ENCODE measurements around the gene SPOP. TPM values are rescaled to one million over a fixed set of nuclear protein-coding genes. Genes with fewer than 3 reads are reported as not detected.

The SPOP gene
- total RNA-seq, 1 donor from 2014 or later = 189 TPM

GRCh38 chr17:49618028-49618611, 59.8 kb downstream of the SPOP start:
- H3K4me3 ChIP-seq = no peak overlapping the region
- H3K36me3 ChIP-seq = peaks cover 36 to 53% of the 10 kb centered on the region in 2 donors
- no peaks in the 10 kb centered on the region for H3K9me3 ChIP-seq
- TF ChIP-seq, protein P1, sequence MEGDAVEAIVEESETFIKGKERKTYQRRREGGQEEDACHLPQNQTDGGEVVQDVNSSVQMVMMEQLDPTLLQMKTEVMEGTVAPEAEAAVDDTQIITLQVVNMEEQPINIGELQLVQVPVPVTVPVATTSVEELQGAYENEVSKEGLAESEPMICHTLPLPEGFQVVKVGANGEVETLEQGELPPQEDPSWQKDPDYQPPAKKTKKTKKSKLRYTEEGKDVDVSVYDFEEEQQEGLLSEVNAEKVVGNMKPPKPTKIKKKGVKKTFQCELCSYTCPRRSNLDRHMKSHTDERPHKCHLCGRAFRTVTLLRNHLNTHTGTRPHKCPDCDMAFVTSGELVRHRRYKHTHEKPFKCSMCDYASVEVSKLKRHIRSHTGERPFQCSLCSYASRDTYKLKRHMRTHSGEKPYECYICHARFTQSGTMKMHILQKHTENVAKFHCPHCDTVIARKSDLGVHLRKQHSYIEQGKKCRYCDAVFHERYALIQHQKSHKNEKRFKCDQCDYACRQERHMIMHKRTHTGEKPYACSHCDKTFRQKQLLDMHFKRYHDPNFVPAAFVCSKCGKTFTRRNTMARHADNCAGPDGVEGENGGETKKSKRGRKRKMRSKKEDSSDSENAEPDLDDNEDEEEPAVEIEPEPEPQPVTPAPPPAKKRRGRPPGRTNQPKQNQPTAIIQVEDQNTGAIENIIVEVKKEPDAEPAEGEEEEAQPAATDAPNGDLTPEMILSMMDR (IDR thresholded peaks at IDR 0.05) = no peak
- intact Hi-C loops (cut with DNase I) = loop anchor here (5.0 kb wide), 1 partner anchor 74 kb away; no protein-coding TSS in a partner anchor
- no peaks in the 10 kb centered on the region for H3K27me3 ChIP-seq
- H3K27ac ChIP-seq = peak overlapping the region; percentile 75 to 82
- no peak for DNase-seq (ENCODE audit: low spot score in 2 of 2)
- H3K4me1 ChIP-seq = peaks cover 10 to 51% of the 10 kb centered on the region in 2 donors

- H3K36me3 ChIP-seq = peaks cover 27 to 41% of the 10 kb centered on the region in 2 donors
- peaks cover 10 to 42% of the 10 kb centered on the region in 2 donors for H3K4me1 ChIP-seq
- no peaks in the 10 kb centered on the region for H3K9me3 ChIP-seq
- intact Hi-C loops (cut with DNase I) = loop anchor here (5.0 kb wide), 1 partner anchor 76 kb away; no protein-coding TSS in a partner anchor
- H3K4me3 ChIP-seq = peak overlapping the region in 1 of 2 donors; percentile 37
- peak overlapping the region; percentile 75 to 82 for H3K27ac ChIP-seq
- TF ChIP-seq, protein P1 (IDR thresholded peaks at IDR 0.05) = no peak
- DNase-seq (ENCODE audit: low spot score in 2 of 2) = peak in 1 of 2 donors; percentile 82
- H3K27me3 ChIP-seq = no peaks in the 10 kb centered on the region
Observed at GRCh38 chr17:49616601-49617131, 61.2 kb downstream of the SPOP start.

- intact Hi-C loops (cut with DNase I) = loop anchor here (5.0 kb wide), 1 partner anchor 76 kb away; no protein-coding TSS in a partner anchor
- TF ChIP-seq, protein P1 (IDR thresholded peaks at IDR 0.05) = peak in 2 of 3 experiments; percentile 31 to 46
- DNase-seq (ENCODE audit: low spot score in 2 of 2) = no peak
- H3K4me3 ChIP-seq = peak overlapping the region in 1 of 2 donors; percentile 37
- peaks cover 25 to 35% of the 10 kb centered on the region in 2 donors for H3K36me3 ChIP-seq
- H3K27me3 ChIP-seq = no peaks in the 10 kb centered on the region
- H3K4me1 ChIP-seq = peaks cover 11 to 42% of the 10 kb centered on the region in 2 donors
- peak overlapping the region; percentile 75 to 82 for H3K27ac ChIP-seq
- no peaks in the 10 kb centered on the region for H3K9me3 ChIP-seq
Observed at GRCh38 chr17:49616086-49616485, 61.8 kb downstream of the SPOP start.

GRCh38 chr17:49613182-49613800, 64.6 kb downstream of the SPOP start:
- intact Hi-C loops (cut with DNase I) = loop anchor here (5.0 kb wide), 1 partner anchor 36 kb away; the partner anchor contains the start of gene NXPH3
- H3K9me3 ChIP-seq = no peaks in the 10 kb centered on the region
- no peak overlapping the region for H3K4me3 ChIP-seq
- peaks cover 16 to 48% of the 10 kb centered on the region in 2 donors for H3K4me1 ChIP-seq
- no peak for DNase-seq (ENCODE audit: low spot score in 2 of 2)
- peaks cover 30 to 33% of the 10 kb centered on the region in 2 donors for H3K36me3 ChIP-seq
- no peaks in the 10 kb centered on the region for H3K27me3 ChIP-seq
- peak overlapping the region; percentile 73 to 76 for H3K27ac ChIP-seq
- TF ChIP-seq, protein P1 (IDR thresholded peaks at IDR 0.05) = no peak

DNA sequence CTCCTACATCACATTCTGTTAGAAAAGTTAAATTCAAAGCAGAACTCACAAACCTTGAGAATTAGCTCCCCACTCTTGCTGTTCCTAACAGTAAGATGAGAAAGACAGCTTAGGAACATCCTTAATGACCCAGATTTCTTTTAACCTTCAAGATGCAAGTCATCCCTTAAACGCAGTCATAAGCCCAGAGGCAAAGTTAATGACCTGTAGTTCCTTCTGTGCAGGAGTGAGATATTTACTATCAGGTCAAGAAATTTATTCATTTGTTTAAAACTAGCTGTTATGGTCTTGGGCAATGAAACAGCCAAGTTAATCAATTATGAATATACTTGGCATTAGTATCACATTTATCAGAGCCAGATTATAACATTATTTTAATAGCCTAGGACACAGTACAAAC, 65.2 kb downstream of the SPOP start:
- H3K27me3 ChIP-seq = no peaks in the 10 kb centered on the region
- peak overlapping the region; percentile 73 to 76 for H3K27ac ChIP-seq
- H3K36me3 ChIP-seq = peaks cover 30 to 31% of the 10 kb centered on the region in 2 donors
- H3K4me3 ChIP-seq = no peak overlapping the region
- TF ChIP-seq, protein P1 (IDR thresholded peaks at IDR 0.05) = no peak
- no peak for DNase-seq (ENCODE audit: low spot score in 2 of 2)
- no peaks in the 10 kb centered on the region for H3K9me3 ChIP-seq
- H3K4me1 ChIP-seq = peaks cover 16 to 44% of the 10 kb centered on the region in 2 donors
- intact Hi-C loops (cut with DNase I) = loop anchor here (5.0 kb wide), 1 partner anchor 35 kb away; the partner anchor contains the start of gene NXPH3
